ENCODE data around the gene FBXL17. TPM values are rescaled to one million over a fixed set of nuclear protein-coding genes. Genes with fewer than 3 reads are reported as not detected.

FBXL17 gene
- total RNA-seq, 1 experiment from 2014 or later = 5.3 TPM

DNA sequence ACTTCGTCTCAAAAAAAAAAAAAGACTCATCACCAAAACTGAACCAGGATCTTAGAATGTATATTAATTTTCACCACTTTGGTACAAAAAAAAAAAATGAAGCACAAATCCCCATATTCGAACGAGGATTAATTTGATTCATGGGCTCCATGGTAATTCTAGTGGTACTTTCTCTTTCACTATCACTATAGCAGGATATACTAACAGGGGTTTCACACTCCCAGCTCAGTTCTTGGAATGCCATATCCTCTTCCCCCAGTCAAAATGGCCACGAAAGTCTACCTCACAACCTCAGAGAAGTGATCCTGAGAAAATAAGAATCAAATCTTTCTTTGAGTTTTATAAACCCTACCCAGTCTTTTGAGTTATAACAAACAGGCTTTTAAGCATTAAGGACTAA, 235.7 kb downstream of the FBXL17 start:
- Mint-ChIP-seq H3K9me3 (no peaks in the 10 kb centered on the region), H3K27ac (peak overlapping the region in 2 of 3 experiments; percentile 10 to 19; a peak in 3 of 7 replicates), H3K27me3 (ENCODE audit: low read depth) (no peaks in the 10 kb centered on the region), H3K4me3 (no peak overlapping the region), H3K36me3 (ENCODE audit: insufficient read depth in 1 of 3, low read depth in 3 of 3) (no peaks in the 10 kb centered on the region), H3K4me1 (0 out of 4 replicates have a peak, but pooled peaks cover 0 to 2% of the 10 kb centered on the region in 2 experiments)
- H3K23ac ChIP-seq (ENCODE audit: insufficient read length, low read depth, low read length) = no peak overlapping the region
- H3K79me2 ChIP-seq (ENCODE audit: insufficient read depth, low read length) = no peaks in the 10 kb centered on the region
- no peak overlapping the region for H2BK5ac ChIP-seq (ENCODE audit: insufficient read length, low read length)
- H3K9ac ChIP-seq (ENCODE audit: extremely low read depth, insufficient read length, low read length) = no peak overlapping the region
- H3K9me3 ChIP-seq (ENCODE audit: control insufficient read depth, low read depth, low read length) = no peaks in the 10 kb centered on the region
- H3K14ac ChIP-seq (ENCODE audit: insufficient read depth, low read length) = no peak overlapping the region
- H3K79me1 ChIP-seq (ENCODE audit: insufficient read depth, low read depth, low read length, poor library complexity, severe bottlenecking) = no peaks in the 10 kb centered on the region
- H3K56ac ChIP-seq (ENCODE audit: insufficient read length, low read depth, low read length) = no peak overlapping the region
- no peak overlapping the region for H2AFZ ChIP-seq (ENCODE audit: low read length)
- H2BK15ac ChIP-seq (ENCODE audit: low read depth, low read length) = no peak overlapping the region
- H3K27me3 ChIP-seq (ENCODE audit: insufficient read depth, low read length) = no peaks in the 10 kb centered on the region
- TF ChIP-seq, protein P1, sequence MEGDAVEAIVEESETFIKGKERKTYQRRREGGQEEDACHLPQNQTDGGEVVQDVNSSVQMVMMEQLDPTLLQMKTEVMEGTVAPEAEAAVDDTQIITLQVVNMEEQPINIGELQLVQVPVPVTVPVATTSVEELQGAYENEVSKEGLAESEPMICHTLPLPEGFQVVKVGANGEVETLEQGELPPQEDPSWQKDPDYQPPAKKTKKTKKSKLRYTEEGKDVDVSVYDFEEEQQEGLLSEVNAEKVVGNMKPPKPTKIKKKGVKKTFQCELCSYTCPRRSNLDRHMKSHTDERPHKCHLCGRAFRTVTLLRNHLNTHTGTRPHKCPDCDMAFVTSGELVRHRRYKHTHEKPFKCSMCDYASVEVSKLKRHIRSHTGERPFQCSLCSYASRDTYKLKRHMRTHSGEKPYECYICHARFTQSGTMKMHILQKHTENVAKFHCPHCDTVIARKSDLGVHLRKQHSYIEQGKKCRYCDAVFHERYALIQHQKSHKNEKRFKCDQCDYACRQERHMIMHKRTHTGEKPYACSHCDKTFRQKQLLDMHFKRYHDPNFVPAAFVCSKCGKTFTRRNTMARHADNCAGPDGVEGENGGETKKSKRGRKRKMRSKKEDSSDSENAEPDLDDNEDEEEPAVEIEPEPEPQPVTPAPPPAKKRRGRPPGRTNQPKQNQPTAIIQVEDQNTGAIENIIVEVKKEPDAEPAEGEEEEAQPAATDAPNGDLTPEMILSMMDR (conservative IDR thresholded peaks at IDR 0.05) = no peak
- H2BK20ac ChIP-seq (ENCODE audit: low read depth, low read length, poor library complexity, severe bottlenecking) = no peak overlapping the region
- no peak overlapping the region for H2BK12ac ChIP-seq (ENCODE audit: insufficient read length, low read depth, low read length)
- no peaks in the 10 kb centered on the region for H3K4me1 ChIP-seq (ENCODE audit: insufficient read depth, low read length)
- H3K23me2 ChIP-seq (ENCODE audit: insufficient read length, low read depth, low read length, poor library complexity, severe bottlenecking) = no peaks in the 10 kb centered on the region
- H3K27ac ChIP-seq (ENCODE audit: insufficient read length, low read depth, low read length) = no peak overlapping the region
- no peaks in the 10 kb centered on the region for H4K20me1 ChIP-seq (ENCODE audit: control insufficient read depth, insufficient read depth, insufficient read length)
- no peak overlapping the region for H3T11ph ChIP-seq (ENCODE audit: low read length)
- H4K8ac ChIP-seq (replicated peaks; ENCODE audit: insufficient read length, low read depth, low read length) = no peak overlapping the region
- H3K18ac ChIP-seq (ENCODE audit: insufficient read length, low read depth, low read length) = no peak overlapping the region
- DNase-seq = no peak
- no peak overlapping the region for H3K4me2 ChIP-seq (ENCODE audit: insufficient read depth, insufficient read length, low read length)
- no peak overlapping the region for H3K4ac ChIP-seq (ENCODE audit: low read depth, low read length)
- H2BK120ac ChIP-seq (ENCODE audit: low read depth, low read length, poor library complexity, severe bottlenecking) = no peak overlapping the region
- no peak overlapping the region for H4K91ac ChIP-seq (ENCODE audit: insufficient read length, low read depth, low read length)
- WGBS (ENCODE audit: extremely low coverage, insufficient read length, low lambda C conversion rate) = no CpG with 5 or more reads among the region's 4 CpGs
- no peak overlapping the region for H2AK5ac ChIP-seq (ENCODE audit: insufficient read length, low read length)
- no peak overlapping the region for H4K5ac ChIP-seq (ENCODE audit: insufficient read length, low read depth, low read length)
